ENCODE results near the gene RFK. TPM values are rescaled to one million over a fixed set of nuclear protein-coding genes. Genes with fewer than 3 reads are reported as not detected.
"Not testable (repeated sequence)": the region's sequence is repeated elsewhere in the genome, so short reads cannot be mapped to it uniquely, and the experiment has no call there.

Gene RFK
- total and polyA plus RNA-seq, 9 of the 15 experiments (the other 6 are each of a cell fraction or from before 2014, with no cell fraction given) = 3.8 to 51.1 (median 14.8) TPM

GRCh38 chr9:76437017-76437699 is 42.9 kb upstream of the RFK start (continued):
- peak; percentile 78 for TF ChIP-seq HINFP (tag; conservative IDR thresholded peaks at IDR 0.05; ENCODE audit: low read depth)
- TF ChIP-seq SRF (CRISPR knock-in tag; IDR thresholded peaks at IDR 0.05) = peak in 1 of 2 experiments; percentile 68; a peak in 1 of 4 replicates
- TF ChIP-seq PTRF (tag; IDR thresholded peaks at IDR 0.05) = peak; percentile 93
- TF ChIP-seq TEAD2 (tag; IDR thresholded peaks at IDR 0.05) = peak; percentile 83
- TF ChIP-seq CUX1 (CRISPR knock-in tag; IDR thresholded peaks at IDR 0.05) = peak; percentile 75; the same call in 1 of the 2 replicates
- not testable (repeated sequence) for TF ChIP-seq NR2C1 (IDR thresholded peaks at IDR 0.05); NR4A1 (CRISPR knock-in tag; IDR thresholded peaks at IDR 0.05); NR2C2 (CRISPR knock-in tag; IDR thresholded peaks at IDR 0.05); PBX2 (CRISPR knock-in tag; IDR thresholded peaks at IDR 0.05; ENCODE audit: low read depth)
- TF ChIP-seq NR2C1 (tag; IDR thresholded peaks at IDR 0.05) = peak; percentile 29; the same call in 1 of the 2 replicates
- peak; percentile 96 for TF ChIP-seq PYGO2 (tag; IDR thresholded peaks at IDR 0.05)
- peak; percentile 53; the same call in 1 of the 2 replicates for TF ChIP-seq ZNF766 (CRISPR knock-in tag; conservative IDR thresholded peaks at IDR 0.05)
- peak; percentile 18; the same call in 1 of the 2 replicates for TF ChIP-seq RFX1 (IDR thresholded peaks at IDR 0.05)
- peak; percentile 80 for TF ChIP-seq NR4A1 (tag; IDR thresholded peaks at IDR 0.05)
- TF ChIP-seq GTF2A2 (tag; IDR thresholded peaks at IDR 0.05) = peak; percentile 89
- peak; percentile 92 for TF ChIP-seq PTTG1 (tag; IDR thresholded peaks at IDR 0.05; ENCODE audit: low read depth)
- peak; percentile 35; the same call in 1 of the 2 replicates for TF ChIP-seq NR2C2 (tag; IDR thresholded peaks at IDR 0.05)
- TF ChIP-seq PBX2 (tag; conservative IDR thresholded peaks at IDR 0.05; ENCODE audit: low read depth) = peak; percentile 59
- TF ChIP-seq ILK (tag; IDR thresholded peaks at IDR 0.05; ENCODE audit: borderline replicate concordance, low read depth) = peak; percentile 62; the same call in 1 of the 2 replicates
